DOHH2 (cell line): ENCODE measurements around the gene COBLL1.

ENCODE experiments used
- H3F3A ChIP-seq: fragments of 200-600 bp; sonication (generic), shearing (Covaris generic); 2 replicates; pipeline ENCODE4 v1.6.0; 2016; ENCODE audit warnings: antibody characterized with exemption, mild to moderate bottlenecking; ENCODE audit not compliant: control insufficient read depth, insufficient read depth
- H3K27ac ChIP-seq: fragments of 200-600 bp; sonication (generic); 2 replicates; pipeline ENCODE4 v1.5.1; 2014; ENCODE audit warnings: low read depth, mild to moderate bottlenecking, low read length, moderate library complexity
- H3K27me3 ChIP-seq: fragments of 200-600 bp; sonication (generic); 2 replicates; pipeline ENCODE4 v1.6.1; 2014; ENCODE audit warnings: mild to moderate bottlenecking, low read length, mixed read lengths; ENCODE audit not compliant: control insufficient read depth
- H3K36me3 ChIP-seq: fragments of 200-600 bp; sonication (generic); 2 replicates; pipeline ENCODE4 v1.6.1; 2014; ENCODE audit warnings: mild to moderate bottlenecking, low read length, moderate library complexity, mixed read lengths; ENCODE audit not compliant: control insufficient read depth
- H3K4me1 ChIP-seq: fragments of 200-600 bp; sonication (generic); 2 replicates; pipeline ENCODE4 v1.6.1; 2014; ENCODE audit warnings: mild to moderate bottlenecking, low read length, mixed read lengths; ENCODE audit not compliant: control insufficient read depth
- H3K4me2 ChIP-seq: fragments of 200-600 bp; sonication (generic); 2 replicates; pipeline ENCODE4 v1.6.0; 2014; ENCODE audit warnings: mild to moderate bottlenecking, low read length, moderate library complexity
- H3K4me3 ChIP-seq: fragments of 200-600 bp; sonication (generic); 2 replicates; pipeline ENCODE4 v1.5.1; 2014; ENCODE audit warnings: mild to moderate bottlenecking, low read length, mixed read lengths
- H3K79me2 ChIP-seq: fragments of 200-600 bp; sonication (generic); 2 replicates; pipeline ENCODE4 v1.6.1; 2014; ENCODE audit warnings: mild to moderate bottlenecking, low read length, mixed read lengths; ENCODE audit not compliant: control insufficient read depth
- H3K9me2 ChIP-seq: fragments of 200-600 bp; sonication (generic); replicated peaks from 2 replicates; pipeline ENCODE4 v1.6.1; 2014; ENCODE audit warnings: mild to moderate bottlenecking, low read length, mixed read lengths; ENCODE audit not compliant: control insufficient read depth
- H3K9me3 ChIP-seq: fragments of 200-600 bp; sonication (generic); 2 replicates; pipeline ENCODE4 v1.6.1; 2014; ENCODE audit warnings: antibody characterized with exemption, low read length, mixed read lengths; ENCODE audit not compliant: control insufficient read depth, insufficient read depth
- H4K20me1 ChIP-seq: fragments of 200-600 bp; sonication (generic); 2 replicates; pipeline ENCODE4 v1.6.0; 2014; ENCODE audit warnings: low read depth, mild to moderate bottlenecking, antibody characterized with exemption, low read length, moderate library complexity; ENCODE audit not compliant: control insufficient read depth, insufficient read depth
- EZH2phosphoT487 ChIP-seq: fragments of 200-600 bp; sonication (generic); IDR thresholded peaks from 2 replicates; pipeline ENCODE4 v1.6.1; 2017; ENCODE audit warnings: borderline replicate concordance, mild to moderate bottlenecking, antibody characterized with exemption, low read length, moderate library complexity, mixed read lengths
- TF ChIP-seq, protein P1 (sequence below): fragments of 200-600 bp; sonication (generic); IDR thresholded peaks from one replicate; pipeline ENCODE4 v1.5.1; 2014; ENCODE audit warnings: antibody characterized with exemption, mild to moderate bottlenecking, low read depth, low read length; ENCODE audit not compliant: poor library complexity, severe bottlenecking

Gene COBLL1

DNA sequence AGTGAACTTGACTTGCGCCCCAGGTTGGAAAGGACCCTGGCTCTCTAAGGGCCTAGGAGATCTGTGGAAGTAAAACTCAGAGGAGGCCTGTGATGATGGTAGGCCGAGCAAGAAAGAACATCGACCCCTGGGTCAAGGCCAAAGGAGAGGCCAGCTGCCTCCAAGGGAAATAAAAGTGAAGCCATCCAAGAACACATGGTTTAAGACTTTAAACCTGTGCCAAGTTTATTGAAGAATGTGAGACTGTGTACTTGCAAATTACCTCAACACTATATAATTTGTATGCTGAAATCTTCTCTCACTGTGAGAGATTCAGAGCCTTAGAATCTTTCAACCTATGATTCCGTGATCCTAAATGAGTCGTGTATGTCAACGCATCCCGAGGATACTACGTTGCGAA, 40.7 kb upstream of the COBLL1 start:
- Histone ChIP-seq H3K79me2 (no peaks in the 10 kb centered on the region), H3K9me3 (no peaks in the 10 kb centered on the region), H3K36me3 (no peaks in the 10 kb centered on the region), H3K9me2 (no peaks in the 10 kb centered on the region), H4K20me1 (no peaks in the 10 kb centered on the region), H3F3A (no peaks in the 10 kb centered on the region), H3K27ac (no peak overlapping the region), H3K4me1 (peaks cover under 1% of the 10 kb centered on the region; the same call in 1 of the 2 replicates), H3K27me3 (no peaks in the 10 kb centered on the region), H3K4me2 (no peak overlapping the region), H3K4me3 (no peak overlapping the region)
- no peak for TF ChIP-seq EZH2phosphoT487
- TF ChIP-seq, protein P1, sequence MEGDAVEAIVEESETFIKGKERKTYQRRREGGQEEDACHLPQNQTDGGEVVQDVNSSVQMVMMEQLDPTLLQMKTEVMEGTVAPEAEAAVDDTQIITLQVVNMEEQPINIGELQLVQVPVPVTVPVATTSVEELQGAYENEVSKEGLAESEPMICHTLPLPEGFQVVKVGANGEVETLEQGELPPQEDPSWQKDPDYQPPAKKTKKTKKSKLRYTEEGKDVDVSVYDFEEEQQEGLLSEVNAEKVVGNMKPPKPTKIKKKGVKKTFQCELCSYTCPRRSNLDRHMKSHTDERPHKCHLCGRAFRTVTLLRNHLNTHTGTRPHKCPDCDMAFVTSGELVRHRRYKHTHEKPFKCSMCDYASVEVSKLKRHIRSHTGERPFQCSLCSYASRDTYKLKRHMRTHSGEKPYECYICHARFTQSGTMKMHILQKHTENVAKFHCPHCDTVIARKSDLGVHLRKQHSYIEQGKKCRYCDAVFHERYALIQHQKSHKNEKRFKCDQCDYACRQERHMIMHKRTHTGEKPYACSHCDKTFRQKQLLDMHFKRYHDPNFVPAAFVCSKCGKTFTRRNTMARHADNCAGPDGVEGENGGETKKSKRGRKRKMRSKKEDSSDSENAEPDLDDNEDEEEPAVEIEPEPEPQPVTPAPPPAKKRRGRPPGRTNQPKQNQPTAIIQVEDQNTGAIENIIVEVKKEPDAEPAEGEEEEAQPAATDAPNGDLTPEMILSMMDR = no peak

DNA sequence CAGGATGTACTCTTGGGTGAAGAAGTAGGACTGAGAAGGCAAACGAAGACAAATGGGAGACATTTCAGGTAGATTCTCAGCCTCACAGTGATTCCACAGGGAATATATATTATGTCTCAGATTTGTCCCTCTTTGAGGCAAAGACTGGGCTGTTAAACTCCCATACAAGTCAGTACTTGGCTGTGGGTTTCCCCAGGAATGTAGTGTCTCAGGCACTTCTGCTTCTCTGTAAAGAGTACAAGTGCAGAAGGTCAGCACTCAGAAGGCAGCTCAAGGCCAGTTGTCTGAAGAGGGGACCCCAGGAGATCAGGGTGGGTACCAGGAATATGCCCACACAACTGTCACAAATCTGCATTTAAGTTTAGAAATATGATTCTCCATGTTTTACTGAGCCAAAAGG, 39.9 kb upstream of the COBLL1 start:
- no peaks in the 10 kb centered on the region for H3K36me3 ChIP-seq
- H3K4me2 ChIP-seq = no peak overlapping the region
- H3K27me3 ChIP-seq = no peaks in the 10 kb centered on the region
- no peaks in the 10 kb centered on the region for H3K9me3 ChIP-seq
- no peaks in the 10 kb centered on the region for H3K9me2 ChIP-seq
- H3K4me3 ChIP-seq = no peak overlapping the region
- H3K4me1 ChIP-seq = peaks cover 3% of the 10 kb centered on the region; the same call in 1 of the 2 replicates
- H3K79me2 ChIP-seq = no peaks in the 10 kb centered on the region
- H4K20me1 ChIP-seq = no peaks in the 10 kb centered on the region
- H3F3A ChIP-seq = no peaks in the 10 kb centered on the region
- TF ChIP-seq, protein P1 = no peak
- no peak for TF ChIP-seq EZH2phosphoT487
- no peak overlapping the region for H3K27ac ChIP-seq

DNA sequence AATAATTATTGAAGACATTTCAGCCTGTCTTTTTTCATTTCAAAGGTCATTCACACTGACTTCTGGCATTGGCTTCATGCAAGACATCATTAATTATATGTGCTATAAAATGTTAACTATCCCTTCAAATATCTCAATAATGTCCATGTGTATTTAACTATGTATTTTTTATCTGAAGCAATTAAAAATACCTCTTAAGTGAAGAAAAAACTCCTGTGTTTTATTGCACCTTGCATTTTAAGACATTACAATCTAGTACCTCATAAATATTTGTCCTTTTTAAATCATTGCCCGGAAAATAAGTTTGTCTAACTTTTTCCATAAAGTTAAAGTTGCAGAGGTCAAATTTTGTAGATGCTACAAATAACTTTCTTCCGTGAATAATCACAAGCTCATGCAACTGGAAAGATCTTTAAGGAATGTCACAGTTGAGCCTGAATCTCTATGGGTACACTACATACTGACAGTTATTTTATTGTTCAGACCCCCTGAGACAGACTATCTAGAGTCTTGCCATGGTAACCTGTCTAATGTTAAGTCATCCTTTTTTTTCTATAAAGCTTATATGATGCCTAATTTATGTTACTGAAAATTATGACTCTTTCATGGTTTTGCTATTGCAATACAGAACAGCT, 38.4 kb upstream of the COBLL1 start:
- Histone ChIP-seq H3K4me2 (no peak overlapping the region), H3F3A (no peaks in the 10 kb centered on the region), H3K4me1 (peaks cover 3% of the 10 kb centered on the region; the same call in 1 of the 2 replicates), H4K20me1 (no peaks in the 10 kb centered on the region), H3K27me3 (no peaks in the 10 kb centered on the region), H3K79me2 (no peaks in the 10 kb centered on the region), H3K4me3 (no peak overlapping the region), H3K9me2 (no peaks in the 10 kb centered on the region; the same call in 1 of the 2 replicates), H3K27ac (no peak overlapping the region), H3K36me3 (no peaks in the 10 kb centered on the region), H3K9me3 (no peaks in the 10 kb centered on the region)
- TF ChIP-seq EZH2phosphoT487 = no peak
- TF ChIP-seq, protein P1 = no peak
